M059J (cell line): ENCODE data around the gene HIP1R. TPM values are rescaled to one million over a fixed set of nuclear protein-coding genes. Genes with fewer than 3 reads are reported as not detected.
A peak's percentile ranks its signal among the peaks of the same experiment; 100 is the strongest.
"Not testable (repeated sequence)": the region's sequence is repeated elsewhere in the genome, so short reads cannot be mapped to it uniquely, and the experiment has no call there.

ENCODE experiments used
- DNase-seq: peaks from one replicate; pipeline ENCODE4 v3.0.0-alpha.2; 2012; ENCODE audit warnings: low read depth
- total RNA-seq: library from RNA; depleted of rRNA; stranded (reverse); fragments of >200 nt; shearing (Covaris generic); gene quantifications from 2 replicates; pipeline ENCODE4 v1.2.3, GENCODE V29; 2014; rRNA removed

The HIP1R gene
- total RNA-seq, 1 experiment from 2014 or later, result 18.3 TPM

DNA sequence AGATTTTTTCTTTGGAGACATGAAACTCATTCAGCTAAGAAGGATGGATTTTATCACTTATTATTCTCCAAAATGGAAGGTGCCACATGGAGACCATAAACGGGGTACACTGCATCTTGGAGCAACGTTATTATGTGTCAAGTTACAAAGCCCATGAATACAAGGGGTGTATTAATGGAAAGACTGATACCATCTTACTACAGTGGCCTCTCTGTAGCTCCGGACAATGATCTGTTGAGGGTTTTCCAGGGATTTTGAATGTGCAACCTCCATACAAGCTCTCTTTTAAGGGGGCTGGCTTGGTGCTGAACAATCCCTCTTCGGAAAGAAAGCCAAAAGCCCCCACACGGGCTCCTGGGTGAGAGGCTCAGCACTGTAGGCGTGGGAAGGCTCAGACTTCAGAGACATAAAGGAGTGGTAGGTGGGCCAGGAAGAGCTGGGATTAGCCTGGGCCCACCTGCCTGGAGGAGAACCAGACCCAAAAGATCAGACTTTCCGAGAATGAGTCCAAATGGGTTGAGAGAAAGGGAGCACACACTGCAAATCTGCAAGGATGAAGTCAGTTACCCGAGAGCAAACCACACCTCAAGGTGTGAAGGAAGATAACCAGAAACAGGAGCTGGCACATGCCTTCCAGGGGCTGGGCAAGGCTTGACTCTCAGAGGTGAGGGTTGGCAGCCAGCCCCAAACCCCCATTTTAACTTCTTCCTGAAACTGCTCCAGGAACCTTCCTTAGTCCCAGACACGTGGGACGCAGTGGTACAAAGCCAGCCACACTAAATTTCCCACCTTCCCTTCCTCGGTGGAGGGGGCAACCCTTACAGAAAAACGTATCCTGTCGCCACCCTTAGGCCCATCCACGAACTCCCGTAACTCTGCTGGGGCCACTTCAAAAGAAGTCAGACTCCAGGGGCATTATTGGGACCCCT lies 59.2 kb downstream of the HIP1R start:
- DNase-seq, result no peak

DNA sequence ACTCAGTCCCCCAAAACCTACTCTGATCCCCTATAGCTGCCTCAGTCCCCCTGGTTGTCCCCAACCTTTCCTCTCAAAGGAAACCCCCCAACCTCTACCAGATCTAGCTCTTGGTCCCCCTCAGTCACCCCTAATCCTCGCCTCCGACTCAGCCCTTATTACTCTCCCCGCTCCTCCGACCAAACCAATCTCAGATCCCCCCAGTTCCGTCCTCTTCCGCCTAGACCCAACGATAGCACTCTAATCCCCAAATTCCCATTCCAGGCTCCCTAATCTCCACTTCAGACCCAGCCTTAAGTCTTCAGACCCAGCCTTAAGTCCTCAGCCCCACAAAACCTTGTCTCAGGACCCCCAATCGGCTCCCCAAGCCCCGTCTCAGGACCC lies 60.1 kb downstream of the HIP1R start:
- DNase-seq, result no peak

DNA sequence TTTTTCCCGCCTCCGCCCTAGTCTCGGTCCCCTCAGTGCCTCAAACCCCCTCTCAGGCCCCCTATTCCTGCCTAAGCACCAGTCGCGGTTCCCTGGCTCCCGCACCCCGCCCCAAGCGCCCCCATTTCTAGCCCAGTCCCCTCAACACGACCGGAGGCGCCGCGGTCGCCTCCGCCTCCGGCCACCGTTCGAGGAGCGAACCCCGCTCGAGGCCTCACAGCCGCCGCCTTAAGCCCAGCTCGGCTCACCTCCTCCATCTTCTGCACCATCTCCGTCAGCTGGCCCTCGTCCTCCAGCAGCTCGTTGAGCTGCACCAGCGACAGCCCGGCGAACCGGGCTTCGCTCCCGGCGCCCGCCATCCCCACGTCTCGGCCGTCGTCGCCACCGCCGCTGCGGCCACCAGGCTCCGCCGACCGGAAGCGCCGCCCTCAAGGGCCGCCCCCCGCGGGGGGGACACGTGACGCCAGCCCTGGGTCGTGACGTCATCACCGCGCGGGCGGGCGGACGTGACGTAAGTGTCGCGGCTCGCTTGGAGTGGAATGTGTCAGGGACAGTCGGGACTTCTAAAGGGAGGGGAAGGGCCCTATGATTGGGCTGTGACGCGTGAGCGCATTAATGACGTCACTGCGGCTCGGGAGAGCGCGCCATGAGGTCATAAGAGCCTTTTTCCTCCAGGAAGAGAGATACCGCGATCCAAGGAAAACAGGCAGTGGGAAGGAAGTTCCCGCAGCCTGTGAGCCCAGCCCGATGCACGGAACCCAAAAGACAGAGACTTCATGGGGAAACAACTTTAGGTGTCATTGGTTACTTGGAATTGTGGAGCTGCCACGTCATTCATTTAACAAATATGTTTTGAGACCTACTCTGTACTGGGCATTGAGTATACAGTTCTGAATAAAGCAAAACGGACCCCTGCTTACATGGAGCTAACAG lies 60.7 kb downstream of the HIP1R start, which contains the start of gene VPS37B:
VPS37B (minus strand) TSS at position 421 of the 933 bp plus-strand sequence; CDS start at position 359, 62 bp downstream.
- peak; percentile 76 for DNase-seq

DNA sequence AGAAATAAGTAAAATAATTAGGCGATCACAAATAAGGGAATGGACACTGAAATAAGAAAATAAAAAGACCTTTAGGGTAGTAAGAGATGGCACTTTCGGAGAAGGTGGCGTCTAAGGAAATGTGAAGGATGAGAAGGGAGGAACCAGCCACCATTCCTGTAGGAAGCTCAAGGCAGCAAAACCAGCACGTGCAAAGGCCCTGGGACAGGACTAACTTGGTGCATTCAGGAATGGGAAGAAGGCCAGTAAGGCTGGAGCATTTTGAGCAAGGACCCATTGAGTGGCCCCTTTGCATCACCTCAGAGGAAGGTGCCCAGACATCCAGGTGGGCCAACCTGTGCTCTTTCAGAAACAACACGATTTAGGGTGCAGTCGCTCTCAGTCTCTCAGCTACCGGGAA lies 61.4 kb downstream of the HIP1R start:
- DNase-seq, result no peak

DNA sequence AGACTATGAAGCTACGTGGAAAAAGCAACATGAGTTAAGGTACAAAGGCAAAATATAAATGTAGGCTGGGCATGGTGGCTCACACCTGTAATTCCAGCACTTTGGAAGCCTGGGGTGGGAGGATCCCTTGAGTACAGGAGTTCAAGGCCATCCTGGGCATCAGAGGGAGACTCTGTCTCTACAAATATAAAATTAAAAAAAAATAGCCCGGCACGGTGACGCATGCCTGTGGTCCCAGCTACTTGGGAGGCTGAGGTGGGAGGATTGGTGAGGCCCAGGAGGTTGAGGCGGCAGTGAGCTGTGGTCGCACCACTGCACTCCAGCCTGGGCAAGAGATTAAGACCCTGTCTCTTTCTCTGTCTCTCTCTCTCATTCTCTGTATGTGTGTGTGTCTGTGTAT lies 64.6 kb downstream of the HIP1R start:
- DNase-seq, result no peak

DNA sequence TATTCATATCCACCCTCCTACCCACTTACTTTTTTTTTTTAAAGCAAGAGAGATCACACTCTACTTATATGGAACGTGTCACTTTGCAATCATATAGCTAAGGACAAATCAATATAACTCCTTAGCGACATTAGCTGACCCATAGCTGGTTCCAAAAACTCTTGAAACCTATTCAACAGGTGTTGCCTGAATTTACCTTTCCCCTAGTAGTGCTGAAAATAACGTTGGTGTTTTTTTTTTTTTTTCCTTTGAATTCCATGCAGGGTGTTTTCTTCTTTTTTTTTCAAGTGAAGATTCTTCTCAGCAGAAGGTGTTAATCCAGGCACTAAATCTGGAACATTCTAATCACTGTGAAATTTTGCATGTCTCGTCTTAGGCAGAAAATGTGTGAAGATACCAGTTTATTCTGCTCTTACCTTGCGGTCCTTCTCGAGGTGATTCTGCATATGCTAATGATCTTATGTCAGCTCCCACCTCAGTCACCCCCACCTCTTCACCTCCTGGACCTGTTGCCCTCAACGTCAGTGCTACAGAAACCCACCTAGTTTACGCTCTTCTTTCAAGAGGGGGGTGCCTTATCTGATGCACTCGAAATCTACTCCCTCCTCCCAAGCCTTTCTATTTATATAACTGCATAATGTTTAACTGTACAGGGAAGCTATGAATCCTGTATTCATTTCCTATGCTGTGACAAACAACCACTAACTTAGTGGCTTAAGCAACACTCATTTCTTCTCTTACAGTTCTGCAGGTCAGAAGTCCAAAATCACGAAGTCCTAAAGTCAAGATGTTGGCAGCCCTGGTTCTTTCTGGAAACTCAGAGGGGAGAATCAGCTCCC lies 67.8 kb downstream of the HIP1R start:
- no peak for DNase-seq

DNA sequence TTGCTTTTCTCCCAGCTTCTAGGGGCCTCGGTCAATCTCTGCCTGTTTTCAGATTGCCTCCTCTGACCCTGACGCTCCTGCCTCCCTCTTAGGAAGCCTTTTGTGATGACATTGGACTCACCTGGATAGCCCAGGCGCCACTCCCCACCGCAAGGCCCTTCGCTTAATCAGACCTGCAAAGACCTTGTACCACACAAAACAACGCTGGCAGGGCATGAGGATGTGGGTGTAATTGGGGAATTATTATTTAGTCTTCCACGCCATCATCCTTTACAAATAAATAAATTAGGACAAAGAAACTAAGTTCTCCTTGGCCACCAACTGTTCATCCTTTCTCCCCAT lies 68.4 kb downstream of the HIP1R start:
- no peak for DNase-seq

DNA sequence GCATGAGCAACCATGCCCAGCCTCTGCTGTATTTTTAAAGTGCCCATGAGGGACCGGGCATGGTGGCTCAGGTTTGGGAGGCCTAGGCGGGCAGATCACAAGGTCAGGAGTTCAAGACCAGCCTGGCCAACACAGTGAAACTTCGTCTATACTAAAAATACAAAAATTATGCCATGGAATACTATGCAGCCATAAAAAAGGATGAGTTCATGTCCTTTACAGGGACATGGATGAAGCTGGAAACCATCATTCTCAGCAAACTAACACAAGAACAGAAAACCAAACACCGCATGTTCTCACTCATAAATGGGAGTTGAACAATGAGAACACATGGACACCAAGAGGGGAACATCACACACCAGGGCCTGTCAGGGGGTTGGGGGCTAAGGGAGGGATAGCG lies 70.0 kb downstream of the HIP1R start:
- not testable (repeated sequence) for DNase-seq

DNA sequence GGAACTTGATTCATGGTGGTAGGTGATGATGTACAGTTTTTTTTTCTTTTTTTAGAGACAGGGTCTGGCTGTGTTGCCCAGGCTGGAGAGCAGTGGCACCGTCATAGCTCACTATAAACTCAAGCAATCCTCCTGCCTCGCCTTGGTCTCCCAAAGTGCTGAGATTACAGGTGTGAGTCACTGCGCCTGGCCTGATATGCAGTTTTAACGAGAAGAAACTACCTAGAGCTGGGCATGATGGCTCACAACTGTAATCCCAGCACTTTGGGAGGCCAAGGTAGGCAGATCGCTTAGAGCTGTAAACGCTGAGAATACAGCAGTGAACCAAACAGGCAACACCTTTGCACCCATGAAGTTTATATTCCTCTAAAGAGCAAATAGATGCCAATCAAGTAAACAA lies 73.7 kb downstream of the HIP1R start:
- no peak for DNase-seq

DNA sequence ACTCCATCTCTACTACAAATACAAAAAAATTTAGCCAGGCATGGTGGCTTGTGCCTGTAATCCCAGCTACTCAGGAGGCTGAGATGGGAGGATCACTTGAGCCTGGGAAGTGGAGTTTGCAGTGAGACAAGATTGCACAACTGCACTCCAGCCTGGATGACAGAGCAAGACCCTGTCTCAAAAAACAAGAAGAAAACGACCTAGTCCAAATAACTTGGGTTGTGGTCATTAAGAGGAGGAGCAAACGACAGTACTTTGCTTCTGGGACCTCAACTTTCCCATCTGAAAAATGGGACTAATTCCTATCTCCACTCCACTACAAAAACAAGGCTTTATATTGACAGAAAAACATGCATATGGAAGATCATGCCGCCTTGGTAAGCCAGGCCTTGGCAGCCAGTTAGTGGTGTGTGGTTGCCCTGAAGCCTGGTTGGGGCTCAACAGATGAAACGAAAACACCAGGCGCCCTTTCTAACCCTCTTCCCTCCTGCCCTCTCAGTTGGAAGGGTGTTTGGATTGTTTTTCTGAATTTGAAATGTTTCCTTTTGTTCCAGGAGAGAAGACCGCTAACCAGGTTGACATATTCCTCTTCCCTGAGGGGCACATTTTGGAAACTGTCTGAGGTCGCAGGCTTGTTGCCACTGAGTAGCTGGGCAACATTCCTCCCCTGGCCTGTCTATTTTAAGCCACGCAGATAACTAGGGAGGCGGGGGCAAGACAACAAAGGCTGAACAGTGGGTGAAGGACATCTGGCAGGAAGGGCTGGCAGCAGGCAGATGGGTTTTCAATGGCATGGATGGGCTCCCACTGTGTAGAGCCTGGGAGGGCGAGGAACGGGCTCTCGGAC lies 74.4 kb downstream of the HIP1R start:
- DNase-seq, result no peak

Other genes starting within 250 kb of the HIP1R start
- gene HCAR2, start 132.1 kb upstream of the HIP1R start, total RNA-seq, result not detected in 2 replicates
- gene HCAR3, start 118.6 kb upstream of the HIP1R start, total RNA-seq, result not detected in 2 replicates
- not detected in 2 replicates for gene HCAR1, start 104.6 kb upstream of the HIP1R start, total RNA-seq
- 29.9 and 48.6 TPM in 2 replicates for gene DENR, start 82.6 kb upstream of the HIP1R start, total RNA-seq
- 0.02 and 0.27 TPM in 2 replicates for gene CCDC62, start 60.9 kb upstream of the HIP1R start, total RNA-seq
- gene VPS37B, start 60.7 kb downstream of the HIP1R start, total RNA-seq, result 27.7 and 28.9 TPM in 2 replicates
- 5.8 and 9.6 TPM in 2 replicates for gene ABCB9, start 131.0 kb downstream of the HIP1R start, total RNA-seq
- 13.0 and 17.2 TPM in 2 replicates for gene OGFOD2, start 139.8 kb downstream of the HIP1R start, total RNA-seq
- gene ARL6IP4, start 145.2 kb downstream of the HIP1R start, total RNA-seq, result 99.5 and 197 TPM in 2 replicates